ENCODE data around the gene PPP1R14B.

PPP1R14B gene

DNA sequence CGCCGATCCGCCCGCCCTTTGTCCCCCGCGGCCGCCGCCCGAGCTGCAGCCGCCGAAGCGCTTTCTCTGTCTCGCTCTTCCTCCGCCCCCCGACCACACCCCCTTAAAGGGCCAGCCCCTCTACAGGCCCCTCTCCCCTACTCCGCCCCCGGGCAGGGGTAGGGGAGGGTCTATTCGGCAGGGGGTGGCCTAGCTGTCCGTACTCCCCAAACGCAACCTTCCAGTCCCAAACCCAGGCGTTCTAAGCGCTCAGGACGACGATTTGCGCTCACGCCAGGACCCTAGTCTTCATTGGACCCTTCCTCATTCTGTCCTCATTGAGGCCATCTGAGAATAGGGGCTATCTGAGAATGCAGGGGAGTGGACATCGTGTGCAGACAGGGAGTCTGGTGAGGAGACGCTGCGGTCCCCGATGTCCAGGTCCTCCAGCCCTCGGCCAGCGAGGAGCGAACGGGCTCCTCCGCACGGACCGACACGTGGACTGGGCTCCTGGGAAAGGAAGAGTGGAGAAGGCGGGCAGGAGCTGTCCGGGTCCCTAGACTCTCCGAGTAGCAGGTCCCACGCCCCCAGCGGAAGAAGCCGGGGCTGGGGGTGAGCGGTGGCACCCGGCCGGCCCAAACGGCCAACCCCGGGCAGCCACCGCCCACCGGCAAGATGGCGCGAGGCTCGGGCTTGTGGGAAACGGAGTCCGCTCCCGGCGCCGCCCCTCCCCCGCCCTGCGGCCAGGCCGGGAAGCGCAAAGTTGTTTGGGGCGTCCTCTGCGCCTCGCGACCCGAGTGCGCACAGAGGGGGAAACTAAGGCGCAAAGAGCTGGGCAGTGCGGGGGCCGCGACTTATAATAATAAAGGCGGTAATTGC lies at the start of gene PPP1R14B:
Gene PPP1R14B, minus strand, starts transcription at position 73 of the 858 bp plus-strand sequence. CDS start 270 bp downstream, outside the sequence.
- peak; percentile 96 for DNase-seq

- no peak for DNase-seq
Observed at GRCh38 chr11:64296236-64296635, 49.5 kb upstream of the PPP1R14B start.

- no peak for DNase-seq
Observed at GRCh38 chr11:64295760-64296159, 49.0 kb upstream of the PPP1R14B start.

GRCh38 chr11:64294774-64295173 lies 48.0 kb upstream of the PPP1R14B start:
- no peak for DNase-seq

- DNase-seq, result no peak
Observed at GRCh38 chr11:64292460-64293254, 45.9 kb upstream of the PPP1R14B start.

DNA sequence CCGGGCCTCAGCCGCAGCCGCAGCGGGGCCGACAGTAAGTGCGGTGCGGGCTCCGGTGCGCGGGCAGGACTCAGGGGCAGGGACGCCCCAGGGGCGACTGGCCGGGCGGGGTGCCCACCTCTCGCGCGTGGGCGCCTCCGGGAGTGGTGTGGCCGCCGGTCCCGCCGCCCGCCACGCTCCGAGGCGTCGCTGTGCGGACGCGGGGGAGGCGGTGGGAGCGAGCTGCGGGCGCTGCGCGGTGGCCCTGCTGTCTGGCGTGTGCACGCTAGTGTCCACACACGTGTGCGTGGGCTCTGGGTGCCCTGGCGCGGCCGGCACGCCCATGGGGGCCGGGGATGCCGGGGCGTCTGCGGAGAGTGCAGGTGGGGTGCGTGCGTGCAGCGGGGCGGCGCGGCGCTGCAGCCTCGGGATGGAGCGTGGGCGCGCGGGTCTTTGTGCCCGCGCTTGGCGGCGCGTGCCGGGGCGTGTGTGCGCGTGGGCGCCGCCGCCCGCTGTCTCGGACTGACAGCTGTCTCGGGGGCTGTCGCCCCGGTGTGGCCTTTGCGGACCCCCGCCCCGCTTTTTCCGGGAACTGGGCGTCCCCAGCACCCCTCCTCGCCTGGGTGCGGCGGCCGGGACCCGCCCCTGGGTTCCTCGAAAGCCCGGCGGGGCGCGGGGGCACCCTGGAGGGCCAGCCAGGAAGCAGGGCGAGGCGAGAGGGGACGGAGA lies 45.2 kb upstream of the PPP1R14B start:
- no peak for DNase-seq

GRCh38 chr11:64291262-64291751 lies 44.6 kb upstream of the PPP1R14B start, which contains the start of gene KCNK4:
Gene KCNK4, plus strand, starts transcription at chr11:64291302. Its CDS starts 1,717 bp downstream, at chr11:64293019.
- DNase-seq, result no peak

- DNase-seq, result no peak
Observed at GRCh38 chr11:64290352-64291261, 43.9 kb upstream of the PPP1R14B start.

DNA sequence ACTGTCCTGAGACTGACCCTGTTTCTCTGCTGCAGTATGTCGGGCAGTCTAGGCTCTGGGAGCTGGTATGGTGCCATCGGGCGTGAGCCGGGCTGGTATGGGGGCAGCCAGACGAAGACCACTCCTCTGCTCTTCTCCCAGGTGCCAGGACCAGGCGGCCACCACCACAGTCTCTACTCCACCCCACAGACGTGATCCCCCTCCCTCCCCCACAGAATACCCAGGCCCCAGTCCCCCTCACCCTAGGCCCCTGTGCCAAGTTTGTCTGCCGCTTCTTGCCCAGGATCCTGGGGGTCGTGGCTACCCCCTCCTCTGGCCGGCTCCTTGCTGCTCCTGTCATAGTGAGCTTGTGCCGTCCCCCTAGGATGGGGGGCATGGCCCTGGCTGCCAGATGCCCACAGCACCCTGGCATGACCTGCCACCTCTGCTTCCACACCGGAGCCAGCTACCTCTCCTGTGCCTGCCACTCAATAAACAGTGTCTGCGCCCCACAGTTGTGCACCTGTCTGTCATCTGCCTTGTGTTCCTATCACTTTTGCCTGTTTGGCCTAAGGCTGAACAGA lies 42.3 kb upstream of the PPP1R14B start:
- no peak for DNase-seq

GRCh38 chr11:64288353-64288750 lies 41.6 kb upstream of the PPP1R14B start:
- DNase-seq, result no peak

GRCh38 chr11:64287676-64288352 lies 41.1 kb upstream of the PPP1R14B start:
- DNase-seq, result no peak

- DNase-seq, result no peak
Observed at GRCh38 chr11:64286801-64287159, 40.0 kb upstream of the PPP1R14B start.

DNA sequence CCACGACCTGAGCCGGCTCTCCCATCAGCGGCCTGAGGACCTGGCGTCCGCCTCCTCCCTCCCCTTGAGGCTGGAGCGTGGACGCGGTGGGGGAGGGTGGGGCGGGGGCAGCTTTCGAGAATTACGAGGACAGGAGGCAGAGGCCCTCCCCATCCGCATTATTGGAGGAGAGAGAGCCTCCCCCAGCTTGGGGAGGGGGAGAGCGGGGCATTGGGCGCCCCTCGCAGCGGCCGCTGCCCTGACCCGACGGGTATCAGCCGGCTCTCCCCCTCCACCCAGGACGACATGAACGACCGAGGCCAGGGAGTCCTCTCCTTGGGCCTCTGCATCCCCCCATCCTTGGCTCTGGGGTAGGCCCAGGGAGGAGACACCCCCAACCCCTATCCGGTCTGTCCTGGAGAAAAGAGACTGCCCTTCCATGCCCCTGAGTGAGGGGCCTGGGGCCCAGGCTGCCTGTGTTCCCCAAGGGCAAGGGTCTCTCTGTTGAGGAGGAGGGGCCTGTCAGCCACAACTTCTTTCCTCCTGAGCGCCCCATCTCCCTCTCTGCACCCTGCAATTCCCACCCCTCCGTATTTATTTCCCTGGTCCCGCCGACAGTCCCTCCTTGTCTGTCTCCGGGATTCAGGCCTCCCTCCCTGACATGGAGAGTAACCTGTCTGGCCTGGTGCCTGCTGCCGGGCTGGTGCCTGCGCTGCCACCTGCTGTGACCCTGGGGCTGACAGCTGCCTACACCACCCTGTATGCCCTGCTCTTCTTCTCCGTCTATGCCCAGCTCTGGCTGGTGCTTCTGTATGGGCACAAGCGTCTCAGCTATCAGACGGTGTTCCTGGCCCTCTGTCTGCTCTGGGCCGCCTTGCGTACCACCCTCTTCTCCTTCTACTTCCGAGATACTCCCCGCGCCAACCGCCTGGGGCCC lies 39.4 kb upstream of the PPP1R14B start:
- peak; percentile 83 for DNase-seq

DNA sequence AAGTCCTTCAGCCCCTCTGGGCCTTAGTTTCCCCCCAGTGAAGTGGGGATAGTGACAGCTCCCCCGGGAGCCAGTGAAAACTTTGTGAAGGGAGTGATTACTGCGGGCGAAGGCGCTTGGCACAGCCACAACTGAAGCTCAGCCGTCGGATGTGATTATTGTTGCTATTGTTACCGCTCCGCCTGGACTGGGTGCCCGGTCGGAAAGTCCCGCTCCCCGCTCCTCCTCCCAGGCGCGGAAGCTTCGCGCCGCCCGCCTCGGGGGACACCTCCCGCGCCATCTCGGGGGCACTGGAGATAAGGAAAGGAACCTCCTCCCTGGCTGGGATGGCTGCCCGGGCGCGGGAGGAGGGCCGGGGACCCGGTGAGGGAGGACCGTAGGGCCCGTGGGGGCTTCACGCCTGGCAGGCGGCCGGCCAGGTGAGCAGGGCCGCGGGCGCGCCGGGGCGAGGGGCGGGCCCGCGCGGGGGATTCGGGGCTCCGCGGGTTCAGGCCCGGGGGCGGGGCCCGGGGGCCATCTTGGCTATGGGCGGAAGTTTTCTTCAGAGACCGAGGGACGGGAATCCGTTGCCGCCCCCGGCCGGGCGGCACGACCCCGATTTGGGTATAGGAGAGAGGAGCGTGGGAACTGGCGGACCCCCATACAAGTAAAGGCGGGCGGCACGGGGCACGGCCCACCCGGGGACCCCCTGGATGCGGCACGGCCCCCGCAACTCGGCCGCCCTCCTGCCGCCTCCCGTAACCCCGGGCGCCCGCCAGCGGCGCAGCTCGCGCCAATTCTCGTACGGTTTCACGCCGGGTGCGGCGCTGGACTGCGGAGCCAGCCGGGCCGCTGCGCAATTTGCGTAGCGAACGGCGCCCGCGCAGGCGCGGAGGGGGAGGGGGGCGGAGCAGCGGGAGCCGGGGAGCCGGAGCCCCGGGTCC lies 38.5 kb upstream of the PPP1R14B start, which contains the start of gene GPR137:
Gene GPR137, plus strand, starts transcription at position 887 of the 923 bp plus-strand sequence. CDS start 677 bp downstream, outside the sequence.
- DNase-seq, result peak; percentile 95

GRCh38 chr11:64284048-64284961 lies 37.6 kb upstream of the PPP1R14B start, which contains the start of gene BAD:
Gene BAD, minus strand, starts transcription at chr11:64284665. Its CDS starts 297 bp downstream, at chr11:64284368.
- DNase-seq, result peak; percentile 98

- no peak for DNase-seq
Observed at GRCh38 chr11:64283092-64283491, 36.3 kb upstream of the PPP1R14B start.

Measured in RPMI8226 (cell line).